Sigmoid colon (tissue), 7 donors: ENCODE results near the gene SUGP1. TPM values are rescaled to one million over a fixed set of nuclear protein-coding genes. Genes with fewer than 3 reads are reported as not detected.

ENCODE experiments used
- DNase-seq: peaks from one replicate; pipeline ENCODE4 v3.0.0-alpha.2; 2019
- H3K27ac ChIP-seq, 4 donors: fragments of 200-600 bp; sonication (generic); one replicate each; pipeline ENCODE4 v1.5.1; 2016 to 2019; ENCODE audit warnings: mild to moderate bottlenecking in 1 of 4
- H3K27me3 ChIP-seq, 3 donors: fragments of 200-600 bp; sonication (generic); one replicate each; pipeline ENCODE4 v1.5.1; 2019; ENCODE audit warnings: mild to moderate bottlenecking in 1 of 3
- H3K36me3 ChIP-seq, 4 donors: fragments of 200-600 bp; sonication (generic); one replicate each; pipeline ENCODE4 v1.5.1; 2016 to 2019
- H3K4me1 ChIP-seq, 4 donors: fragments of 200-600 bp; sonication (generic); one replicate each; pipeline ENCODE4 v1.5.1; 2017 to 2019
- H3K4me3 ChIP-seq, 4 donors: fragments of 200-600 bp; sonication (generic); one replicate each; pipeline ENCODE4 v1.5.1; 2017 to 2019; ENCODE audit warnings: mild to moderate bottlenecking in 2 of 4, moderate library complexity in 1 of 4
- H3K9me3 ChIP-seq, 4 donors: fragments of 200-600 bp in 3 of 4; sonication (generic) in 3 of 4; one replicate each; pipeline versions ENCODE4 v1.5.1 to v1.6.1; 2013 to 2019
- CTCF ChIP-seq, 4 experiments: fragments of 450-650 bp in 3 of 4; fragments of 200-600 bp in 1 of 4; IDR thresholded peaks; one replicate each; pipeline ENCODE4 v1.5.1; 2016 to 2019; ENCODE audit warnings: antibody characterized with exemption in 4 of 4, mild to moderate bottlenecking in 3 of 4, moderate library complexity in 2 of 4
- EP300 ChIP-seq, 4 donors: sonication (generic); formaldehyde crosslinking; IDR thresholded peaks; one replicate each; pipeline ENCODE4 v1.6.1; 2017; ENCODE audit warnings: antibody characterized with exemption in 4 of 4
- POLR2A ChIP-seq, 2 donors: fragments of 450-650 bp; IDR thresholded peaks; one replicate each; pipeline ENCODE4 v1.6.1; 2016; ENCODE audit warnings: antibody characterized with exemption in 2 of 2, mild to moderate bottlenecking in 2 of 2, moderate library complexity in 2 of 2
- POLR2AphosphoS5 ChIP-seq, 4 donors: sonication (generic); formaldehyde crosslinking; IDR thresholded peaks; one replicate each; pipeline ENCODE4 v1.6.1; 2017; ENCODE audit warnings: antibody characterized with exemption in 4 of 4
- WGBS, 2 donors: extraction: QIAGEN DNeasy Blood & Tissue Kit; methylation state at CpG; one replicate each; pipeline ENCODE4 v1.1.7; 2013; 5-methylcytosine and 5-hydroxymethylcytosine counted together
- intact Hi-C: fragments of 100-400 bp; cut with DNase I; formaldehyde crosslinking; loops from one replicate; pipeline ENCODE4 v1.15.1; 2023
- polyA plus RNA-seq, 3 donors: library from polyadenylated mRNA; stranded (reverse); fragments of 200-250 nt; gene quantifications; one replicate each; pipeline ENCODE4 v1.2.3, GENCODE V29; 2013
- total RNA-seq, 4 donors: library from RNA; depleted of rRNA; stranded (reverse); fragments of >200 nt; gene quantifications; one replicate each; pipeline ENCODE4 v1.1.0, GENCODE V29; 2016
- donor health status: healthy with polysubstance abuse.
- donor health status: Bipolar disorder and iron deficiency.
- donor health status: healthy.

The SUGP1 gene
- total and polyA plus RNA-seq, 7 donors, result 21.0 to 51.0 (median 32.1) TPM

GRCh38 chr19:19337120-19337519 is 16.8 kb upstream of the SUGP1 start:
- peaks cover 49 to 99% (median 62%) of the 10 kb centered on the region in 4 donors for H3K36me3 ChIP-seq
- TF ChIP-seq POLR2AphosphoS5 (IDR thresholded peaks at IDR 0.05), result no peak
- no peak for TF ChIP-seq CTCF (IDR thresholded peaks at IDR 0.05)
- no peak for TF ChIP-seq POLR2A (IDR thresholded peaks at IDR 0.05)
- no peak for TF ChIP-seq EP300 (IDR thresholded peaks at IDR 0.05)
- WGBS, 2 donors, result 92 to 94% methylated on average over 17 of the region's 17 CpGs
- intact Hi-C loops, result no loop called here
- H3K27ac ChIP-seq, result no peak overlapping the region
- no peak overlapping the region for H3K4me3 ChIP-seq
- DNase-seq, result no peak
- H3K27me3 ChIP-seq, result no peaks in the 10 kb centered on the region
- H3K9me3 ChIP-seq, result no peaks in the 10 kb centered on the region
- no peaks in the 10 kb centered on the region for H3K4me1 ChIP-seq

GRCh38 chr19:19336597-19336996 is 16.3 kb upstream of the SUGP1 start:
- 52 to 57% methylated on average over 3 of the region's 3 CpGs for WGBS, 2 donors
- H3K27ac ChIP-seq, result no peak overlapping the region
- TF ChIP-seq EP300 (IDR thresholded peaks at IDR 0.05) (no peak), POLR2AphosphoS5 (IDR thresholded peaks at IDR 0.05) (no peak), POLR2A (IDR thresholded peaks at IDR 0.05) (no peak), CTCF (IDR thresholded peaks at IDR 0.05) (no peak)
- H3K4me1 ChIP-seq, result no peaks in the 10 kb centered on the region
- DNase-seq, result no peak
- peaks cover 49 to 99% (median 57%) of the 10 kb centered on the region in 4 donors for H3K36me3 ChIP-seq
- no peaks in the 10 kb centered on the region for H3K27me3 ChIP-seq
- intact Hi-C loops, result no loop called here
- no peak overlapping the region for H3K4me3 ChIP-seq
- H3K9me3 ChIP-seq, result no peaks in the 10 kb centered on the region

DNA sequence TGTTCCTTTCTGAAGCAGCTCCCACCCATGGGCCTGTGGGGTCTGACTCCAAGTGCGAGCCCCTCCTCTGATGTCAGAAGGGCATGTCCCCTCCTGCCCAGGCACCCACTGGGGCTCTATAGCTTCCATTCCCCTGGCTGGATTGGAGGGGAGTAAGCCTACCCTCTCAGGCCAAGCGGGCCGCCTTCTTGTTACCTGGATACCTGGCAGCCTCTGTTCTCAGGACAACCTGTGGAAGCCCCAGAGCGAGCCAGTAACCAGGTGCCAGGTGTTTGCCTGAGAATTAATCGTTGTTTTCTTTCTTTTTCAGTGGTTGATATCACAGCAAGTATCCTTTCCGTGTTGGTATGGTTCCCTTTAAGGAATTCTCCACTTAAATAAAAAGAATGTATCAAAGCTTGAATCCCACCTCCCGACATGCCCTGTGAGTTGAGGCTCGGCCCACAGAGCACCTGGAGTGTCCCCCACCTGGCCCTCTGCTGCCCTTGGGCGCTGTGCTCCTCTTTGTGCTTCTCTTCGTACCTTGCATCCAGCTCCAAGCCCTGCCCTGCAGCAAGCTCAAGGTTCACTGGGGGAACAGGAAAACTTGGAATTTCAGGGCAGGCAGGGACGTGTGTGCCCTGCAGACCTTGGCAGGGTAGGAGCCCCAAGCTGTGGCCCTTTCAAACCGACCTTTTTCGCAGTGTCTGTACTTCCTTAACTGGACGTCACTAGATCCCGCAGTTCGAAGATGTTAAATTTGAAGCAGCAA is 15.3 kb upstream of the SUGP1 start:
- TF ChIP-seq CTCF (IDR thresholded peaks at IDR 0.05) (no peak), EP300 (IDR thresholded peaks at IDR 0.05) (no peak), POLR2AphosphoS5 (IDR thresholded peaks at IDR 0.05) (no peak), POLR2A (IDR thresholded peaks at IDR 0.05) (no peak)
- intact Hi-C loops, result no loop called here

GRCh38 chr19:19334989-19335344 is 14.7 kb upstream of the SUGP1 start:
- Histone ChIP-seq H3K4me3 (no peak overlapping the region), H3K27me3 (no peaks in the 10 kb centered on the region), H3K9me3 (no peaks in the 10 kb centered on the region), H3K4me1 (no peaks in the 10 kb centered on the region), H3K27ac (no peak overlapping the region), H3K36me3 (peaks cover 37 to 99% (median 55%) of the 10 kb centered on the region in 4 donors)
- WGBS, 2 donors, result 92 to 95% methylated on average over 3 of the region's 3 CpGs
- DNase-seq, result peak; percentile 60
- TF ChIP-seq POLR2AphosphoS5 (IDR thresholded peaks at IDR 0.05) (no peak), EP300 (IDR thresholded peaks at IDR 0.05) (no peak), POLR2A (IDR thresholded peaks at IDR 0.05) (no peak), CTCF (IDR thresholded peaks at IDR 0.05) (no peak)
- intact Hi-C loops, result no loop called here

More for the DNA sequence above, 15.3 kb upstream of the SUGP1 start:
- no peak for DNase-seq
- Histone ChIP-seq H3K27me3 (no peaks in the 10 kb centered on the region), H3K4me1 (no peaks in the 10 kb centered on the region), H3K27ac (no peak overlapping the region), H3K4me3 (no peak overlapping the region), H3K36me3 (peaks cover 39 to 99% (median 54%) of the 10 kb centered on the region in 4 donors), H3K9me3 (no peaks in the 10 kb centered on the region)
- WGBS, 2 donors, result 85 to 88% methylated on average over 16 of the region's 16 CpGs
